Gastrocnemius medialis (tissue), 4 donors: ENCODE data around the gene NLGN2. TPM values are rescaled to one million over a fixed set of nuclear protein-coding genes. Genes with fewer than 3 reads are reported as not detected.

Experiments
- ATAC-seq, 2 donors: fragments of 150-250 bp; one replicate each; pipeline ENCODE4 v1.9.1; 2016
- DNase-seq, 2 donors: peaks; one replicate each; pipeline ENCODE4 v3.0.0-alpha.2; 2019
- H3K27ac ChIP-seq, 4 donors: fragments of 200-600 bp; sonication (generic); 1 replicate in 1 of 4; 2 replicates in 3 of 4; pipeline ENCODE4 v1.5.1; 2016 to 2018; ENCODE audit warnings: mild to moderate bottlenecking in 2 of 4, moderate library complexity in 1 of 4
- H3K27me3 ChIP-seq, 3 donors: fragments of 200-600 bp; sonication (generic) in 2 of 3; 1 replicate in 1 of 3; 2 replicates in 2 of 3; pipeline versions ENCODE4 v1.5.1 to v1.6.0; 2016 to 2019; ENCODE audit warnings: mild to moderate bottlenecking in 1 of 3, moderate library complexity in 1 of 3
- H3K36me3 ChIP-seq, 2 donors: fragments of 200-600 bp; sonication (generic) in 1 of 2; one replicate each; pipeline ENCODE4 v1.5.1; 2017 to 2018
- H3K4me1 ChIP-seq, 2 donors: fragments of 200-600 bp; sonication (generic) in 1 of 2; one replicate each; pipeline ENCODE4 v1.5.1; 2016 to 2017; ENCODE audit warnings: mild to moderate bottlenecking in 2 of 2
- H3K4me3 ChIP-seq, 4 donors: fragments of 200-600 bp; sonication (generic) in 3 of 4; 1 replicate in 1 of 4; 2 replicates in 3 of 4; pipeline ENCODE4 v1.5.1; 2016 to 2019; ENCODE audit warnings: mild to moderate bottlenecking in 2 of 4
- H3K9me3 ChIP-seq, 3 donors: fragments of 200-600 bp; sonication (generic) in 2 of 3; 1 replicate in 1 of 3; 2 replicates in 2 of 3; pipeline ENCODE4 v1.5.1; 2016 to 2019
- CTCF ChIP-seq, 5 experiments: fragments of 450-650 bp in 3 of 5; fragments of 200-600 bp in 2 of 5; sonication (generic) in 2 of 5; IDR thresholded peaks in 4 of 5; conservative IDR thresholded peaks in 1 of 5; 1 replicate in 4 of 5; 2 replicates in 1 of 5; pipeline ENCODE4 v1.5.1; 2016 to 2019; ENCODE audit warnings: antibody characterized with exemption in 5 of 5, mild to moderate bottlenecking in 3 of 5, moderate library complexity in 3 of 5
- POLR2A ChIP-seq, 2 donors: fragments of 450-650 bp; IDR thresholded peaks; one replicate each; pipeline ENCODE4 v1.6.1; 2017; ENCODE audit warnings: antibody characterized with exemption in 2 of 2, mild to moderate bottlenecking in 2 of 2, moderate library complexity in 2 of 2
- in situ Hi-C, 4 donors: fragments of 200-750 bp; cut with MboI; loops; one replicate each; pipeline versions ENCODE4 v1.15.0 to v1.8.0; 2017; ENCODE audit warnings: low sequenced_read_pairs in 4 of 4
- intact Hi-C: fragments of 100-400 bp; cut with DNase I; formaldehyde crosslinking; loops from one replicate; pipeline ENCODE4 v1.15.1; 2023; ENCODE audit warnings: low total_unique reads
- total RNA-seq, 4 donors: library from RNA; depleted of rRNA; stranded (reverse); fragments of >200 nt; gene quantifications; one replicate each; pipeline versions ENCODE4 v1.1.0 to v1.2.3, GENCODE V29; 2016

Gene NLGN2
- total RNA-seq, 4 donors from 2014 or later: 4.2 to 6.6 (median 4.4) TPM

GRCh38 chr17:7443499-7444485 is 36.1 kb downstream of the NLGN2 start:
- Histone ChIP-seq H3K4me1 (peaks cover 28 to 53% of the 10 kb centered on the region in 2 donors), H3K27me3 (peaks cover 0 to 4% (median 0%) of the 10 kb centered on the region in 3 donors)
- intact Hi-C loops: loop anchor here (2.0 kb wide), 2 partner anchors 33 to 117 kb away; partner anchors contain the start of gene SENP3

GRCh38 chr17:7444682-7445618 is 37.3 kb downstream of the NLGN2 start, which contains the start of gene CHRNB1:
TSS of gene CHRNB1 (plus strand) at chr17:7445061. CDS start at chr17:7445128, 67 bp downstream.
- intact Hi-C loops: loop anchor here (2.0 kb wide), 2 partner anchors 32 to 116 kb away; partner anchors contain the start of gene SENP3
- in situ Hi-C loops: loop anchor here in 2 of 4 donors (5.0 to 25.0 kb wide), 2 partner anchors 32 to 117 kb away; partner anchors contain the start of genes SENP3 (in 1 of the 2), TNFSF13 (in 1 of the 2) and ZBTB4 (in 1 of the 2)
- Histone ChIP-seq H3K27me3 (no peaks in the 10 kb centered on the region), H3K27ac (peak within 1 kb of the TSS; percentile 94 to 100 (median 98)), H3K9me3 (no peaks in the 10 kb centered on the region), H3K36me3 (peaks cover 0 to 20% of the 10 kb centered on the region in 2 donors), H3K4me3 (peak within 1 kb of the TSS; percentile 69 to 87 (median 77)), H3K4me1 (peaks cover 22 to 42% of the 10 kb centered on the region in 2 donors)
- ATAC-seq (peak; percentile 78 to 81), DNase-seq (peak; percentile 78 to 91)
- TF ChIP-seq CTCF (IDR thresholded peaks at IDR 0.05 in 4 of 5, conservative IDR thresholded peaks at IDR 0.05 in 1 of 5): peak in 3 of 5 experiments; percentile 18 to 34 (median 34)
- peak; percentile 75 to 87 for TF ChIP-seq POLR2A (IDR thresholded peaks at IDR 0.05)

More at GRCh38 chr17:7443499-7444485, 36.1 kb downstream of the NLGN2 start:
- in situ Hi-C loops: loop anchor here in 2 of 4 donors (5.0 to 25.0 kb wide), 2 partner anchors 34 to 119 kb away; partner anchors contain the start of genes SENP3 (in 1 of the 2), TNFSF13 (in 1 of the 2) and ZBTB4 (in 1 of the 2)
- H3K4me3 ChIP-seq: peak overlapping the region in 1 of 4 donors; percentile 69
- ATAC-seq: no peak
- H3K36me3 ChIP-seq: peaks cover 0 to 13% of the 10 kb centered on the region in 2 donors
- H3K9me3 ChIP-seq: no peaks in the 10 kb centered on the region
- no peak for TF ChIP-seq POLR2A (IDR thresholded peaks at IDR 0.05)
- TF ChIP-seq CTCF (IDR thresholded peaks at IDR 0.05 in 4 of 5, conservative IDR thresholded peaks at IDR 0.05 in 1 of 5): no peak
- no peak for DNase-seq
- peak overlapping the region; percentile 94 to 100 (median 98) for H3K27ac ChIP-seq

GRCh38 chr17:7445619-7445968 is 37.9 kb downstream of the NLGN2 start:
- no peaks in the 10 kb centered on the region for H3K27me3 ChIP-seq
- DNase-seq (no peak), ATAC-seq (peak; percentile 23 to 34)
- H3K4me1 ChIP-seq: peaks cover 15 to 40% of the 10 kb centered on the region in 2 donors
- no peaks in the 10 kb centered on the region for H3K9me3 ChIP-seq
- intact Hi-C loops: loop anchor here (2.0 kb wide), 2 partner anchors 31 to 115 kb away; partner anchors contain the start of gene SENP3
- TF ChIP-seq CTCF (IDR thresholded peaks at IDR 0.05 in 4 of 5, conservative IDR thresholded peaks at IDR 0.05 in 1 of 5) (no peak), POLR2A (IDR thresholded peaks at IDR 0.05) (no peak)
- H3K36me3 ChIP-seq: peaks cover 0 to 26% of the 10 kb centered on the region in 2 donors
- in situ Hi-C loops: loop anchor here in 1 of 4 donors (25.0 kb wide), 1 partner anchor 117 kb away; the partner anchor contains the start of genes SENP3 and TNFSF13
- peak overlapping the region; percentile 94 to 100 (median 98) for H3K27ac ChIP-seq
- peak overlapping the region; percentile 69 to 87 (median 77) for H3K4me3 ChIP-seq

- ATAC-seq (no peak), DNase-seq (no peak)
- H3K4me3 ChIP-seq: no peak overlapping the region
- peaks cover 12 to 27% of the 10 kb centered on the region in 2 donors for H3K4me1 ChIP-seq
- H3K27ac ChIP-seq: peak overlapping the region in 1 of 4 donors; percentile 14
- no peaks in the 10 kb centered on the region for H3K9me3 ChIP-seq
- H3K36me3 ChIP-seq: peaks cover 0 to 41% of the 10 kb centered on the region in 2 donors
- intact Hi-C loops: no loop called here
- H3K27me3 ChIP-seq: no peaks in the 10 kb centered on the region
- TF ChIP-seq POLR2A (IDR thresholded peaks at IDR 0.05) (no peak), CTCF (IDR thresholded peaks at IDR 0.05 in 4 of 5, conservative IDR thresholded peaks at IDR 0.05 in 1 of 5) (no peak)
- in situ Hi-C loops: loop anchor here in 1 of 4 donors (25.0 kb wide), 1 partner anchor 114 kb away; the partner anchor contains the start of genes SENP3 and TNFSF13
Observed at GRCh38 chr17:7448461-7448860, 40.8 kb downstream of the NLGN2 start.
